KOPT-K1 (cell line): ENCODE measurements around the gene ASTL.

Experiments
- H3K27ac ChIP-seq: fragments of 200-600 bp; sonication (generic); 2 replicates; pipeline ENCODE4 v1.5.1; 2016; ENCODE audit warnings: antibody characterized with exemption, mild to moderate bottlenecking, low read depth, low read length; ENCODE audit not compliant: poor library complexity, severe bottlenecking
- H3K36me3 ChIP-seq: fragments of 200-600 bp; sonication (generic); 2 replicates; pipeline ENCODE4 v1.5.1; 2017; ENCODE audit warnings: antibody characterized with exemption, mild to moderate bottlenecking, low read length, moderate library complexity; ENCODE audit not compliant: insufficient read depth
- H3K9me3 ChIP-seq: fragments of 200-600 bp; sonication (generic); 2 replicates; pipeline ENCODE4 v1.5.1; 2017; ENCODE audit warnings: antibody characterized with exemption, low read length, mild to moderate bottlenecking; ENCODE audit not compliant: insufficient read depth, poor library complexity, severe bottlenecking

The ASTL gene

DNA sequence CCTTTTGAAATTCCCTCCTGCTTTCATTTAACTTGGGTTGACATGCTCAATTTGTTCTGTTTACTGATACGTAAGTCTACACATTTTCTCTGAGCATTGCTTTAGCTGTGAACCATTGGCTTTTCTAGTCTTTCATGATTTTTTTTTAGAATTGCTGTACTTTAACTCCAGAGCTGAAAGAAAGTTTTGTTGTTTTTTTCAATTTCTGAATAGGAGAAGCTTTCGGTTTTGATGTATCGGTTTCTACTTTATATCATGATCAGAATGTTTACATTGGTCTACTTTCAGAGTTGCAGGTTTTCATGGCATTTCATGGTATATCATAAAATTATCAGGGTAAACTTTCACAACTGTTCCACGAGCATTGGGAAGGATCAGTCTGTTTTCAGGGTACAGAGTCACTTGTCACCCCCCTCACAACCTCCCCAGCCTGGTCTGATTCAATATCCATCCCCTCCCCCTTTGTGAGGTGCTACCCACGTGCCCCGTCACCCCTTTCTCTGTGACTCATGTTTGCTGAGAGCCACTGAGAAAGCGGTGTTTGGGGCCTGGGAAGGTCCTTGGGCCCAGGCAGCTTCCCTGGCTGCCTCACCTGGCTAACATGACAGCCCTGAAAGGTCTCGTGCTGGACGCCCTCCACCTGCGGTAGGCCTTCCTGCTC lies 7.0 kb downstream of the ASTL start:
- no peaks in the 10 kb centered on the region for H3K9me3 ChIP-seq
- H3K27ac ChIP-seq: no peak overlapping the region

DNA sequence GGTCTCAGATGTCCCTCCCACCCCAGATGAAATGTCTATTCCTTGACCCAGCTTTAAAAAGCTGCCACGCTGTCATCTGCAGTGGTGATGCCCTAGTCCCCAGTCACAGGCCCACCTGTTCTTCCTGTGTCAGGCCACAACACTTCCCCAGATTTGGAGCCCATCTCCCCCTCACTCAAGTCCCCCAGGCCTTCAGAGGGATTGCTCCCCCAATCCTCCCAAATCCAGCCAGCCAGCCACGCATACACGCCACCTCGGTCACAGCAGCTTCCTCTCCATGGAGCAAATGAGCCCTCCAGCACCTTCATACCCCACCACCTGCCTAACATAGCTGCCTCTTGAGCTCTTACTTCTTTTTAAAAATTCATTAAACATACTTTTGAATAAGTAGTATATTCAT lies 7.8 kb downstream of the ASTL start:
- Histone ChIP-seq H3K9me3 (no peaks in the 10 kb centered on the region), H3K27ac (no peak overlapping the region), H3K36me3 (no peaks in the 10 kb centered on the region)

More for the DNA sequence above, 7.0 kb downstream of the ASTL start:
- no peaks in the 10 kb centered on the region for H3K36me3 ChIP-seq

DNA sequence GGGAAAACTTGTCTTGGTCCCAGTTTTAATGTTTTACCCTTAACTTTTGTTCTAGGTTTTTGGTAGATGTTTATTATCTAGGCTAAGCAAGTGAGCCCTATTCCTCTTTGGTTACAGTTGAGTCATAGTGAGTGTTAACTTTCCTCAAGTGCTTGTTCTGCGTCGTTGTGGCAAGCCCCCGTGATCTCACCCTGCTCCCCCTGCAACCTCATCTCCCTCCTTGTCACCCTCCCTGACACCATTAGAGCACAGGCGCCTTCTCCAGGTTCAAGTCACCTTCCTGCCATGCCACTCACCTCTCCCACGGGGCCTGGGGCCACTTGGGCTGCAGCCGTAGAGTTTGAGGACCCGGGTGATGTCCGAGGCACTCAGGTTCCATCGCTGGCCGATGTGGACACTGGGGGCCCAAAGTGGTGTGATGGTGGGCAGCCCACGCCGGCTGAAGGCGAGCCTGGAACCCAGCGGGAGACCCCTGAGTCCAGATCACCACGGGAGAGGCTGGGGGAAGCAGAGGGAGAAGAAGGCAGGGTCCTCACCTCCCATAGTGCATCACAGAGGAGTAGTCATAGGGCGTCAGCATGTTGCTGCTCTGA lies 8.7 kb downstream of the ASTL start:
- Histone ChIP-seq H3K36me3 (no peaks in the 10 kb centered on the region), H3K9me3 (no peaks in the 10 kb centered on the region), H3K27ac (no peak overlapping the region)

DNA sequence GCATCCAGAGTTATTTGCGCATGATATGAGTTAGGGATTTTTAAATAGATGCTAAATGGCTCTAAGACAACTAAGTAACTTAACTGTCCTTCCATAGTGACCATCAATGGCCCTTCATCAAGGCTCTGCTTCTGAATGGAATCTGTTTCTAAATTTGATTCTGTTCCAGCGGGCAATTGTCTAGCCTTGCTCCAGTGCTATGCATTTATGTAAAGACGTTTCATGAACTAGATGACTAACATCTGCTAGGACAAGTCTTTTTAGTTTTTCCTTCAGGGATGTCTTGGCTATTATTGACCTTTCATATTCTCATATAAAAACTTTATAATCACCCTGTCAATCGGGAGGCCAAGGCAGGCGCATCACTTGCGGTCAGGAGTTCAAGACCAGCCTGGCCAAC lies 9.8 kb downstream of the ASTL start:
- no peaks in the 10 kb centered on the region for H3K36me3 ChIP-seq
- H3K27ac ChIP-seq: no peak overlapping the region
- no peaks in the 10 kb centered on the region for H3K9me3 ChIP-seq

DNA sequence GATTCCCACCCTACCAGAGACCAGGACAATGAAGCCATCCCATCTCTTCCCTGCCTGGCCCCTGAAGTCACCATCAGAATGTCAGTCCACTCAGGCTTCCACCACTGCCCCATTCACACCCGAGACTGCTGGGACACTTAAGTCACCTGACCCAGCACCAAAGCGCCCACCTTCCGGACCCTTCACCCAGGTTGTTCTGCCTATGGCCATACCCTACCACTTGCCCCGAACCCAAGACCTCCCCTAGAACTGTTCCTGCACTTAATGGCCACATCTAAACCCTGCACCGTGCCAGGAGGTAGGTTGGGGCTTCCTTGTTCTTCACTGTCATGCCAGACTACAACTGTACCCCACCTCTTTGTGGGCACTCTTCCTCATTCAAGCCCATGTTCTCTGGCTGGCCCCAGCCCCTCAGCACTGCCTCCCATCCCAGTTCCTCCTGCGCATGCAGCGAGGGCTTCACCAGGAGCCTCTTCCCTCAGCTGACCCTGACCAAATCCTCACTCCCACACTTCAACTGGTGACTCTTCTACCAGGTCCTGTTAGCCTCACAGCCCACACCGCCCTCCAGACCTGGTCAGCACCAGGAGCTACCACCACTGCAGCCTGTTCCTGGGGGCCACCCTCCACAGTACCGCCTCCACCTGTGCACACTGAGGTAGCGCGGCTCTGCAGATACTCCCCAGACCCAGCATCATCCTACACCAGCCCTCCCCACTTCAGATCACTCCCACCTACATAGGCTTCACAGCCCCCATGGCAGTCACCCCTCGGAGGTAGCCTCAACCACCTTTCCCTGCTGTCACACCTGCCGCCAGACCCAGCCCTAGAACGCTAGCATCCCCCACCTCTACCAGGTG lies 13.7 kb downstream of the ASTL start:
- Histone ChIP-seq H3K27ac (no peak overlapping the region), H3K9me3 (no peaks in the 10 kb centered on the region), H3K36me3 (no peaks in the 10 kb centered on the region)

DNA sequence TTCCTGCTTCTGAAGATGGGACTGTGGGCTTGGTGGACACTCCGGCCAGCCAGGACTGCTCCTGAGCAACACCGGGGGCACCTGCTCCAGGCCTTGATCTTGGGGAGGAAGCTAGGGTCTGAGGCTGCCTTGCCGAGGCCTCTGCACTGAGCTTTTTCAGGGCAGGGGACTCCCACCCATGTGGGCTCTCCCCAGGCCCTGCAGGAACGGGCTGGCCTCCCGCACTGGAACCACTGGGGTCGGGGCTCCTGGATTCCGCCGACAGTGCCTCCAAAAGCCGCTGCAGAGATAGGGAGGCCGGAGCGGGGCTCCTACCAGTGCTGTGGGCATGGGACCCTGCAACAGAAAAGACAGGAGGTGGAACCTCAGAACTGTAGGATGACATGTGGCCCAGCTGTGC lies 14.4 kb downstream of the ASTL start:
- H3K27ac ChIP-seq: no peak overlapping the region
- no peaks in the 10 kb centered on the region for H3K9me3 ChIP-seq
- H3K36me3 ChIP-seq: no peaks in the 10 kb centered on the region

DNA sequence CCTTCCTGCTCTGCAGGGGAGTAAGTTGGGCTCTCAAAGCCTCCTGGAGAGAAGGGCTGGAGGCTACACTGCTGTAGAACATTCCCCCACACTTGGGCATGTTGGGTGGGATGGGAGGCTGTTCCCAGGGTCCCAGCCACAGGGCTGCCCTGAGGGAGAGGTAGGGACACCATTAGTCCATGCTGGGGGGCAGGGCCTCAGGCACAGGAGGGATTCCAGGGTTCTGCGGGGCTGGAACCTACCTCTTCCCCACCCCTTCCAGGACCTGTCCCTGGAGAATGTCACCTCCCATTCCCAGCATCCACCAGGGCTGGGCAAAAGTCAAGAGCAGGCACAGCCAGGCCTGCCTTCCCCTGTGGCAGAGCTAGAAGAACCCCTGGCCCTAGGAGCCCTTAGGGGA lies 15.0 kb downstream of the ASTL start:
- no peaks in the 10 kb centered on the region for H3K36me3 ChIP-seq
- no peaks in the 10 kb centered on the region for H3K9me3 ChIP-seq
- H3K27ac ChIP-seq: no peak overlapping the region

DNA sequence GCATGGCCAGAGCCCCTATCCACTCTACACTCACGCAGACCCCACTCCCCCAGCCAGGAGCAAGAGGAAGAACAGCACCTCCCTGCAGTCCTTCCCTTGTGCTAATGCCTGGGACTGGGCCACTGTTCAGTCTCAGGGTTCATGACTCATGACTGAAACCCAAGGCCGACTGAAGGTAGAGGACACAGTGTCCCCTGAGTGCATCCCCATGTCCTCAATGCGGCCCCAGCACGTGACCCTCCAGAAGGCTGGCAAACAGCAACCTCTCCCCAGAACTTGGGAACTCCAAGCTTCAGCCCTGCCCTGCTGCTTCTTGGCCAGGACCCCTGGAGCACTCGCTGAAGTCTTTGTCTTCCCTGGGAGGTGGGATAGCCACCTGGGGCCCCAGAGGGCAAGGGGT lies 15.9 kb downstream of the ASTL start:
- Histone ChIP-seq H3K36me3 (no peaks in the 10 kb centered on the region), H3K9me3 (no peaks in the 10 kb centered on the region), H3K27ac (no peak overlapping the region)

DNA sequence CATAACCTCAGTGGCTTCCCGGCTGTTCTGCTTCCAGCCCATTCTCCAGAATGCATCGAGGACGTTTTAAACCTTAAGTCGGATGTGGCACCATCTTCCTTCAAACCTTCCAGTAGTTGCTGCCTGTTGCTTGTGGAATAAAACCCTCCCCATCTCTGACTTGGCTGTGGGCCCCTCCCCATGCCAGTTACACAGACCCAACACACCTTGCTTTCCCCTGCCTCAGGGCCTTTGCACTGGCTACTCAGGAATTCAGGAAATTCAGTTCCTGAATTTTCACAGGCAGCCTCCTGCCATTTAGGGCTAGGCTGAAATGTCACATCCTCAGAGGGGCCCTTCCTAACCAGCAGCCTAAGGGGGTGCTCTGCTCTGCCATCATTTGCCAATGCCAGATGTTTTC lies 16.9 kb downstream of the ASTL start:
- no peak overlapping the region for H3K27ac ChIP-seq
- no peaks in the 10 kb centered on the region for H3K36me3 ChIP-seq
- H3K9me3 ChIP-seq: no peaks in the 10 kb centered on the region

DNA sequence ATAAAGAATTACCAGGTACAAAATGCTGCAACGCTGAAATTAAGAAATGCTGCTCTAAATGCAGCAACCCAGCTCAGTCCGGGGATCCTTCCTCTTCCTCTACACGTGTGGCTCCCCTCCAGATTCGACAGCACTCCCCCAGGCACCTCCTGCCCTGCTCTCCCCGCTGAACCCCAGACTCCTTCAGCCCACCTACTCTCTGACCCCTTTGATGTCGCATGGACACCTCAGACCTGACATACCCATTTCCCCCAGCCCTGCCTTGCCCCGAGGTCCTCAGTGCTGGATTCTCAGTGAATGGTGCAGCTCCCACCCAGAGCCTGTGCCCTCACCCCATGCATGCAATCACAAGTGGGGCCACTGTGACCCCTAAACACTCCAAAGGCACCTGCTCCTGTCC lies 17.3 kb downstream of the ASTL start:
- H3K27ac ChIP-seq: no peak overlapping the region
- H3K36me3 ChIP-seq: no peaks in the 10 kb centered on the region
- H3K9me3 ChIP-seq: no peaks in the 10 kb centered on the region

DNA sequence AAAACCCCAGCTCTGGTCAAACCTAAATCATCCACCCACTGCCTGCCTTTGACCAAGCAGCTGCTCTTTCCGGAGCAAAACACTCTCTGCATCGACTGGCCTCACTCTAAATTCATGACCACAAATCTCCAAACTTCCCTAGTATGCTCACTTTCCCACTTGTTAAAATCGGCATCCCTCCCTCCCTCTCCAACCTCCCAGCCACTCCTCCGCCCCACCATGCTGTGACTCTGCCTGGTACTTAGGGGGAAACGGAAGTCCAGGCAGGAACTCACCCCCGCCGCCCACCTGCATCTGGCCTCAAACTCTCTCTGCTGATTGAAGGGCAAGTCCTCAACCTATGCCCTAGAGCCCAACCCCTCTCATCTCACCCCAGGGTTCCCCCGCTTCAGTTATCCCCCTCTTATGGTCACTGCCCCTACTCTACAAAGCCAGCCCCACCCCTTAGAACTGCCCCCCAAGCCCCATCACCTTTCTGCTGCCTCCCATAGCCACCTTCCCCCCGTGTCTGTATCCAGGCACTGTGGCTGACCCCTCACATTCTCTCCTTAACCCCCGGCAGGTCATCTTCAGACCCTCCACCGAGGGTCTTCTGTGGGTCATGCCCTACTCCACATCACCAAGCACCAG lies 18.1 kb downstream of the ASTL start:
- H3K36me3 ChIP-seq: no peaks in the 10 kb centered on the region
- H3K27ac ChIP-seq: no peak overlapping the region
- no peaks in the 10 kb centered on the region for H3K9me3 ChIP-seq

DNA sequence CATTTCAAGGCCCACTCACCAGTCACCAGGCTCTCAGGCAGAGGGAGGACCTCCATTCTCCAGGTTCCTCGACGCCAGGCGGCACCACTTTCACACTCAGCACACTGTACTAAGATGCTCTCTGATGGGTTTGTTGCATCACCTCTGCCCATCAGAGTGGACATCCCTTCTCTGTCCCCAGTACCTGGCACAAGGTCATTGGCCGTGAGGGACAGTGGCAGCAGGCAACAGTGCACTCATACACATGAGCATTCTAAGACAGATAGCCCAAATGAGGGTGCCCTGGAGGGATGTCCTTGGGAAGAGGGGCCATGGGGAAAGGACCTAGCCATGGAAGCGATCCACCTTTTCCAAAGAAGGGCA lies 18.9 kb downstream of the ASTL start:
- Histone ChIP-seq H3K27ac (no peak overlapping the region), H3K36me3 (no peaks in the 10 kb centered on the region)

DNA sequence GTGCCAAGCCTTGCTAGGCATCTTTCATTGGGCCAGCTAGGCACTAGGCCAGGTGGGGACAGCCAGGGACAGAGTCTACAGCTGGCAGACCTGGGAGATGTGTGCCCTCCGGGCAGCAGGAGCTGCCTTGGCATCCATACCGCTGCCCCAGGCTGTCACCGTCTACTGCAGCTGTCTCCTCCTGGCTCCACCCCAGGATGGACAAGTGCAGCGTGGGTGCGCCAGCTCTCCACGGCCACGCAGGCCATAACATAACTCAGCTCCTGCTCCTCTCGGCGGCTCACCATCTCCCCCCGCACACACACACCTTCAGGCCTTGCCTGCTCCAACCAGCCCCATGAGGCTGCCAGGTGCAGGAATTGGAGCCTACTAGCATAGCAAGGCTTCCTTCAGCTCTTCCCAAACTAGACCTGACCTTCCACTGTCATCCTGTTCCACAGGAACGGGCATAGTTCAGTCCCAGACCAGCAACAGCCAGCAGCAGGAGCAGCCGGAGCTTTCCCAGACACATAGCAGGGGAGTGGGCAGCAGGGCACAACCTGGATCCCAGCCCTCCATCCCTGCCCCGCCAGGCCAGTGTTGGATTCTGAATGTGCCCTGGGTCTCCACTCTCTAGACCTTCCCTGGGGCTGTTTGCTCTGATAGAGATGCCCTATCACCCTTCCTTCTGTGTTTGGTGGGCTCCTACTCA lies 19.5 kb downstream of the ASTL start:
- no peaks in the 10 kb centered on the region for H3K9me3 ChIP-seq

More for the DNA sequence above, 18.9 kb downstream of the ASTL start:
- no peaks in the 10 kb centered on the region for H3K9me3 ChIP-seq

DNA sequence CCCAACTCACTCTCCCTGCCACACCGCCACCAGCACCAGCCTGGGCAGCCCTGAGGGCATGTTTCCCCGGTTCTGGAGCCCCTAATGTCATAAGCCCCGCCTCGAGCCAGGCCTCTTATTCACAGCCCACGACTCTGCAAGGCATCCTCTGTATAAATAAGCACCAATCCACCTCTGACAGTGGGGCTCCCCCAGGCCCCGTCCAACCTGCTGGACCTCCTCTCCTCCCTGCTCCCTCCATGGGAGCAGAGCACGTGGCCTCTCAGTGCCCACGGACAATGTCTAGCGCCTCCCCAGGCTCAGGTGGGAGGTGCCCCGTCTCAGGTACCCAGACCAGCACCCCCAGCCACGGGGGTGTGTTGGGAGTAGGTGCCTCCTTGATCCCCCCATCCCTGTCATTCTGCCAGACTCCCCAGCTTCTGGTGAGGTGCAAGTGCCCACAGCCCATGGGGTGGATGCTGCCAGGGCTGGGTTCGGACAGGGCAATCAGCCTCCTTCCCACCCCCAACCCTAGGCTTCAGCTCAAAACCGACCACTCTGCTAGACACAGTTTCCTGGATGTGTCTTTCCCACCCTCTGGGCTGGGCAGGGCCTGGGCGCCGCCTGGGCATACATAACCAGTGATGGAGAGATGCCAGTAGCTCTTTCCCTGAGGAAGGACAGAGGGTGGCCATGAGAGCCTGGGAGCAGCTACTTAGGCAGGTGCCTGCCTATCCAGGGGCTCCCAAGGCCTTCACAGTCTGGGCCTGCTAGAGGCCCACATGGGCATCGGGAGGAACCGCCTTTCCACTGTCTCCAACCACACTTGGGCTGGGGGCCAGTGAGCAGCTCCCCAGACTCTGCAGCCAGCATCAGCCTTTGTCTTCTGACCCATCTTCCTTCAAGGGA lies 20.4 kb downstream of the ASTL start:
- H3K9me3 ChIP-seq: no peaks in the 10 kb centered on the region
- H3K36me3 ChIP-seq: no peaks in the 10 kb centered on the region
- no peak overlapping the region for H3K27ac ChIP-seq

More for the DNA sequence above, 19.5 kb downstream of the ASTL start:
- Histone ChIP-seq H3K36me3 (no peaks in the 10 kb centered on the region), H3K27ac (no peak overlapping the region)
